ENCODE results near the gene CHMP6. TPM values are rescaled to one million over a fixed set of nuclear protein-coding genes. Genes with fewer than 3 reads are reported as not detected.

CHMP6 gene
- total and polyA plus RNA-seq, 4 donors = 9.6 to 24.0 (median 16.7) TPM

- H3K36me3 ChIP-seq (ENCODE audit: control insufficient read depth in 4 of 4, insufficient read depth in 3 of 4, low read depth in 1 of 4, low read length in 3 of 4) = peaks cover 5 to 39% (median 25%) of the 10 kb centered on the region in 4 donors
- DNase-seq (ENCODE audit: low spot score) = no peak
- H3K4me3 ChIP-seq (ENCODE audit: low read depth in 1 of 3, low read length in 3 of 3) = no peak overlapping the region
- no peak for TF ChIP-seq EGR1 (IDR thresholded peaks at IDR 0.05; ENCODE audit: low read depth in 2 of 2)
- TF ChIP-seq YY1 (IDR thresholded peaks at IDR 0.05) = no peak
- no peak for TF ChIP-seq CTCF (IDR thresholded peaks at IDR 0.05; ENCODE audit: low read depth, low read length, missing input control)
- TF ChIP-seq ATF3 (IDR thresholded peaks at IDR 0.05) = no peak
- TF ChIP-seq FOXA1 (IDR thresholded peaks at IDR 0.05) = no peak
- peaks cover 14 to 33% (median 26%) of the 10 kb centered on the region in 4 donors for H3K4me1 ChIP-seq (ENCODE audit: control insufficient read depth in 4 of 4, insufficient read depth in 4 of 4, low read length in 3 of 4)
- no peak overlapping the region for H3K9ac ChIP-seq (ENCODE audit: low read depth in 1 of 2, low read length in 2 of 2)
- H3K27ac ChIP-seq (ENCODE audit: low read depth in 1 of 2, low read length in 2 of 2) = no peak overlapping the region
- 91% methylated on average over 39 of the region's 39 CpGs for WGBS
- H3K9me3 ChIP-seq (ENCODE audit: control insufficient read depth in 4 of 4, low read length in 3 of 4) = no peaks in the 10 kb centered on the region
- peaks cover 0 to 6% (median 0%) of the 10 kb centered on the region in 4 donors for H3K27me3 ChIP-seq (ENCODE audit: control insufficient read depth in 4 of 4, insufficient read depth in 4 of 4, low read length in 3 of 4)
These were observed 7.3 kb downstream of the CHMP6 start for GRCh38 chr17:80998748-80999535.

- Histone ChIP-seq H3K4me3 (ENCODE audit: low read depth in 1 of 3, low read length in 3 of 3) (no peak overlapping the region), H3K27ac (ENCODE audit: low read depth in 1 of 2, low read length in 2 of 2) (peak overlapping the region in 1 of 2 donors; percentile 12), H3K36me3 (ENCODE audit: control insufficient read depth in 4 of 4, insufficient read depth in 3 of 4, low read depth in 1 of 4, low read length in 3 of 4) (peaks cover 5 to 39% (median 25%) of the 10 kb centered on the region in 4 donors), H3K9ac (ENCODE audit: low read depth in 1 of 2, low read length in 2 of 2) (no peak overlapping the region), H3K4me1 (ENCODE audit: control insufficient read depth in 4 of 4, insufficient read depth in 4 of 4, low read length in 3 of 4) (peaks cover 14 to 32% (median 26%) of the 10 kb centered on the region in 4 donors), H3K27me3 (ENCODE audit: control insufficient read depth in 4 of 4, insufficient read depth in 4 of 4, low read length in 3 of 4) (peaks cover 0 to 6% (median 0%) of the 10 kb centered on the region in 4 donors), H3K9me3 (ENCODE audit: control insufficient read depth in 4 of 4, low read length in 3 of 4) (no peaks in the 10 kb centered on the region)
- WGBS = 94% methylated on average over 40 of the region's 40 CpGs
- DNase-seq (ENCODE audit: low spot score) = no peak
- TF ChIP-seq FOXA2 (IDR thresholded peaks at IDR 0.05) (no peak), TAF1 (conservative IDR thresholded peaks at IDR 0.05) (no peak), GABPA (IDR thresholded peaks at IDR 0.05 in 1 of 2, conservative IDR thresholded peaks at IDR 0.05 in 1 of 2) (no peak), NR2F2 (IDR thresholded peaks at IDR 0.05) (no peak), SP1 (IDR thresholded peaks at IDR 0.05) (no peak), JUND (IDR thresholded peaks at IDR 0.05) (no peak), HNF4G (IDR thresholded peaks at IDR 0.05) (no peak), FOXA1 (IDR thresholded peaks at IDR 0.05) (no peak), RXRA (IDR thresholded peaks at IDR 0.05) (no peak), EGR1 (IDR thresholded peaks at IDR 0.05; ENCODE audit: low read depth in 2 of 2) (no peak), HNF4A (conservative IDR thresholded peaks at IDR 0.05) (no peak), CTCF (IDR thresholded peaks at IDR 0.05; ENCODE audit: low read depth, low read length, missing input control) (no peak), YY1 (IDR thresholded peaks at IDR 0.05) (no peak), ZBTB33 (IDR thresholded peaks at IDR 0.05) (no peak), ATF3 (IDR thresholded peaks at IDR 0.05) (no peak), RAD21 (IDR thresholded peaks at IDR 0.05) (no peak), REST (IDR thresholded peaks at IDR 0.05) (no peak), MAX (IDR thresholded peaks at IDR 0.05) (no peak)
These were observed 8.1 kb downstream of the CHMP6 start for GRCh38 chr17:80999536-81000333.

Measured in liver (tissue), 9 donors.